WERI-Rb-1 (cell line): ENCODE results near the gene RUNX2.
"Not testable (repeated sequence)": the region's sequence is repeated elsewhere in the genome, so short reads cannot be mapped to it uniquely, and the experiment has no call there.

Experiments used
- DNase-seq: peaks from one replicate; pipeline ENCODE4 v3.0.0-alpha.2; 2020
- H3K27ac ChIP-seq: fragments of 250-450 bp; sonication (Bioruptor Pico); 2 replicates; pipeline ENCODE4 v1.5.1; 2020; ENCODE audit warnings: mild to moderate bottlenecking, moderate library complexity
- H3K27me3 ChIP-seq: fragments of 250-450 bp; sonication (Bioruptor Pico); 2 replicates; pipeline ENCODE4 v1.5.1; 2021; ENCODE audit warnings: mild to moderate bottlenecking, low read depth, moderate library complexity; ENCODE audit not compliant: insufficient read depth, severe bottlenecking
- H3K36me3 ChIP-seq: fragments of 250-450 bp; sonication (Bioruptor Pico); 2 replicates; pipeline ENCODE4 v1.5.1; 2020; ENCODE audit warnings: mild to moderate bottlenecking, moderate library complexity
- H3K4me3 ChIP-seq: 2 replicates; pipeline ENCODE4 v1.5.1; 2011; ENCODE audit warnings: low read depth, mild to moderate bottlenecking, control low read depth, low read length
- H3K9me3 ChIP-seq: fragments of 250-450 bp; sonication (Bioruptor Pico); 2 replicates; pipeline ENCODE4 v1.5.1; 2021; ENCODE audit warnings: mild to moderate bottlenecking, moderate library complexity; ENCODE audit not compliant: severe bottlenecking
- TF ChIP-seq, protein P1 (sequence below): IDR thresholded peaks from 2 replicates; pipeline ENCODE4 v1.5.1; 2011; ENCODE audit warnings: low read depth, mild to moderate bottlenecking, control low read depth, inconsistent platforms, low read length

Gene RUNX2

DNA sequence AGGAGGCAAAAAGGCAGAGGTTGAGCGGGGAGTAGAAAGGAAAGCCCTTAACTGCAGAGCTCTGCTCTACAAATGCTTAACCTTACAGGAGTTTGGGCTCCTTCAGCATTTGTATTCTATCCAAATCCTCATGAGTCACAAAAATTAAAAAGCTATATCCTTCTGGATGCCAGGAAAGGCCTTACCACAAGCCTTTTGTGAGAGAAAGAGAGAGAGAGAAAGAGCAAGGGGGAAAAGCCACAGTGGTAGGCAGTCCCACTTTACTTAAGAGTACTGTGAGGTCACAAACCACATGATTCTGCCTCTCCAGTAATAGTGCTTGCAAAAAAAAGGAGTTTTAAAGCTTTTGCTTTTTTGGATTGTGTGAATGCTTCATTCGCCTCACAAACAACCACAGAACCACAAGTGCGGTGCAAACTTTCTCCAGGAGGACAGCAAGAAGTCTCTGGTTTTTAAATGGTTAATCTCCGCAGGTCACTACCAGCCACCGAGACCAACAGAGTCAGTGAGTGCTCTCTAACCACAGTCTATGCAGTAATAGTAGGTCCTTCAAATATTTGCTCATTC, at the start of gene RUNX2:
RUNX2 (plus strand) TSS at position 375 of the 567 bp plus-strand sequence. CDS start 397 bp downstream, outside the sequence.
- no peak for DNase-seq
- no peak within 1 kb of the TSS for H3K27ac ChIP-seq
- H3K9me3 ChIP-seq: no peaks in the 10 kb centered on the region
- no peaks in the 10 kb centered on the region for H3K36me3 ChIP-seq
- no peak within 1 kb of the TSS for H3K4me3 ChIP-seq
- no peaks in the 10 kb centered on the region for H3K27me3 ChIP-seq
- TF ChIP-seq, protein P1, sequence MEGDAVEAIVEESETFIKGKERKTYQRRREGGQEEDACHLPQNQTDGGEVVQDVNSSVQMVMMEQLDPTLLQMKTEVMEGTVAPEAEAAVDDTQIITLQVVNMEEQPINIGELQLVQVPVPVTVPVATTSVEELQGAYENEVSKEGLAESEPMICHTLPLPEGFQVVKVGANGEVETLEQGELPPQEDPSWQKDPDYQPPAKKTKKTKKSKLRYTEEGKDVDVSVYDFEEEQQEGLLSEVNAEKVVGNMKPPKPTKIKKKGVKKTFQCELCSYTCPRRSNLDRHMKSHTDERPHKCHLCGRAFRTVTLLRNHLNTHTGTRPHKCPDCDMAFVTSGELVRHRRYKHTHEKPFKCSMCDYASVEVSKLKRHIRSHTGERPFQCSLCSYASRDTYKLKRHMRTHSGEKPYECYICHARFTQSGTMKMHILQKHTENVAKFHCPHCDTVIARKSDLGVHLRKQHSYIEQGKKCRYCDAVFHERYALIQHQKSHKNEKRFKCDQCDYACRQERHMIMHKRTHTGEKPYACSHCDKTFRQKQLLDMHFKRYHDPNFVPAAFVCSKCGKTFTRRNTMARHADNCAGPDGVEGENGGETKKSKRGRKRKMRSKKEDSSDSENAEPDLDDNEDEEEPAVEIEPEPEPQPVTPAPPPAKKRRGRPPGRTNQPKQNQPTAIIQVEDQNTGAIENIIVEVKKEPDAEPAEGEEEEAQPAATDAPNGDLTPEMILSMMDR: no peak

DNA sequence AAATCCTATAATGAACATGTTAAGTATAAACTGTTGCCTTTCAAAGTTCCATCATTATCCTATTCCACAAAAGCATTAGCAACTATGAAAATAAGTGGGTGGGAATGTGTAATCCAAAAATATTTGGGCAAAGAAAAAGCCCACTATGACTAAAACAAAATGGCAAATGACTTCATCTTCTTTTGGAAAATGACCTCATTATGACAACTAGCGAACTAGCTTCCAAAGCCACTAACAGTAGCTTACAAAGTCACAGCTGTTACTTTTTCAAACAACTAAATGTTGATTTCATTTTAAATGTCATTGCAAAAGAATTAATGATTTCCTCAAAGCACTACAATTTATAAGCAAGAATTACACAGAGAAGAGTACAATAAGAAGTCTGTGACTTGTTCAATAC, 49.8 kb upstream of the RUNX2 start:
- H3K4me3 ChIP-seq: no peak overlapping the region
- H3K36me3 ChIP-seq: no peaks in the 10 kb centered on the region
- peaks cover 7% of the 10 kb centered on the region for H3K9me3 ChIP-seq
- TF ChIP-seq, protein P1: no peak
- no peaks in the 10 kb centered on the region for H3K27me3 ChIP-seq
- H3K27ac ChIP-seq: no peak overlapping the region
- no peak for DNase-seq

DNA sequence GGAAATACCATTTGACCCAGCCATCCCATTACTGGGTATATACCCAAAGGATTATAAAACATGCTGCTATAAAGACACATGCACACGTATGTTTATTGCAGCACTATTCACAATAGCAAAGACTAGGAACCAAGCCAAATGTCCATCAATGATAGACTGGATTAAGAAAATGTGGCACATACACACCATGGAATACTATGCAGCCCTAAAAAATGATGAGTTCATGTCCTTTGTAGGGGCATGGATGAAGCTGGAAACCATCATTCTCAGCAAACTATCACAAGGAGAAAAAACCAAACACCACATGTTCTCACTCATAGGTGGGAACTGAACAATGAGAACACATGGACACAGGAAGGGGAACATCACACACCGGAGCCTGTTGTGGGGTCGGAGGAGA, 41.4 kb upstream of the RUNX2 start:
- not testable (repeated sequence) for H3K36me3 ChIP-seq, H3K27ac ChIP-seq, H3K4me3 ChIP-seq, H3K27me3 ChIP-seq, H3K9me3 ChIP-seq, DNase-seq

DNA sequence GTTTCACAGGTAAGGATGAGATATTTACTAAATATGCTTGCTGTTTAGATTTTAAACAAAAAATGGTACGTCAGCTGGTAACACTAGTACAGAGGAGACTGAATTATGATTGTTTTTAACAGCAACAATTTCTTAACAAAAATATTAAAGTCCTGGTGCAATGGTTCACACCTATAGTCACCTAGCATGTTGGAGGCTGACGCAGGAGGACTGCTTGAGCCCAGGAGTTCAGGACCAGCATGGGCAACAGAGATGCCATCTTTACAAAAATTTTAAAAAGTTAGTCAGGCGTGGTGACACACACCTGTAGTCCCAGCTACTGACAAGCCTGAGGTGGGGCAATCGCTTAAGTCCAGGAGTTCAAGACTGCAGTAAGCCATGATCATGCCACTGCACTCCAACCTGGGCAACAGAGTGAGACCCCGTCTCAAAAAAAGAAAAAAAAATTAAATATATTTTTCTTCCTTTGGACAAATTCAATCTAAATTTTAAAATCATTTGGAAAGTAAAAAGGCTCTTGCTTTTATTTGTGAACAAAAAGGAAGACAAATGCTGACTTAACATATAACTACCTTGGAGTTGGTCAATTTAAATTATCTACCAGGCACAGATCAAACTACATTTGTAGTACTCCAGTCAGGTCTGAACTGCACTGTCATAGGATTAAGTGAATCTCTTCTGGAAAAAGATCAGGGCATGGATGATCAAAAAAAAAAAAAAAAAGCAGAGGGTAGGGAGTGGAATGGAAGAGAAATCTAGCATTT, 38.2 kb upstream of the RUNX2 start:
- Histone ChIP-seq H3K36me3 (no peaks in the 10 kb centered on the region), H3K4me3 (no peak overlapping the region), H3K27me3 (no peaks in the 10 kb centered on the region), H3K9me3 (peaks cover 4% of the 10 kb centered on the region), H3K27ac (no peak overlapping the region)
- no peak for DNase-seq
- TF ChIP-seq, protein P1: no peak

DNA sequence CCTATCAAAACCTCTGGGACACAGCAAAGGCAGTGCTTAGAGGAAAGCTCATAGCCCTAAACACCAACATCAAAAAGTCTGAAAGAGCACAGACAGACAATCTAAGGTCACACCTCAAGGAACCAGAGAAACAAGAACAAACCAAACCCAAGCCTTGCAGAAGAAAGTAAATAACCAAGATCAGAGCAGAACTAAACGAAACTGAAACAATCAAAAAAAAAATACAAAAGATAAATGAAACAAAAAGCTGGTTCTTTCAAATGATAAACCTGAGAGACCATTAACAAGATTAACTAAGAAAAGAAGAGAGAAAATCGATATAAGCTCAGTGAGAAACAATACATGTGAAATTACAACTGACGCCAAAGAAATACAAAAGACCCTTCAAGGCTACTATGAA, 34.8 kb upstream of the RUNX2 start:
- H3K9me3 ChIP-seq: peaks cover 4% of the 10 kb centered on the region
- no peaks in the 10 kb centered on the region for H3K36me3 ChIP-seq
- TF ChIP-seq, protein P1: no peak
- H3K27ac ChIP-seq: no peak overlapping the region
- no peaks in the 10 kb centered on the region for H3K27me3 ChIP-seq
- no peak overlapping the region for H3K4me3 ChIP-seq
- DNase-seq: no peak

DNA sequence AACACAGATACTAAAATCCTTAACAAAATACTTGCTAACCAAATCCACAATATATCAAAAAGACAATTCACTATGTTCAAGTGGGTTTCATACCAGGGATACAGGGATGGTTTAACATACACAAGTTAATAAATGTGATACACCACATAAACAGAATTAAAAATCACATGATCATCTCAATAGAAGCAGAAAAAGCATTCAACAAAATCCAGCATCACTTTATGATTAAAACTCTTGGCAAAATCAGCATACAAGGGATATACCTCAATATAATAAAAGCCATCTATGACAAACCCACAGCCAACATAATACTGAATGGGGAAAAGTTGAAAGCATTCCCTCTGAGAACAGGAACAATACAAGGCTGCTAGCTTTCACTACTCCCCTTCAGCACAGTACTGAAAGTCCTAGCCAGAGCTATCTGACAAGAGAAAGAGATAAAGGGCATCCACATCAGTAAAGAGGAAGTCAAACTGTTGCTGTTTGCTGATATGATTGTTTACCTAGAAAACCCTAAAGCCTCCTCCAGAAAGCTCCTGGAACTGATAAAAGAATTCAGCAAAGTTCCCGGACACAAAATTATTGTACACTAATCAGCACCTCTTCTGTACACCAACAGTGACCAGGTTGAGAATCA, 33.9 kb upstream of the RUNX2 start:
- not testable (repeated sequence) for H3K9me3 ChIP-seq, H3K36me3 ChIP-seq, H3K27ac ChIP-seq, H3K4me3 ChIP-seq, H3K27me3 ChIP-seq, DNase-seq
